OCI-LY7 (cell line): ENCODE results near the gene SEPTIN10. TPM values are rescaled to one million over a fixed set of nuclear protein-coding genes. Genes with fewer than 3 reads are reported as not detected.

Experiments
- BruUV-seq: library from RNA; stranded (reverse); fragments of 400-500 nt; replicated peaks from 2 replicates; lab custom pipeline; 2021; lab: Mats Ljungman, UMichigan
- CTCF ChIA-PET: fragments of 300-600 bp; sonication (Branson Sonifier 250); formaldehyde crosslinking; loops from one replicate; lab custom pipeline; 2022; ENCODE audit warnings: antibody characterized with exemption; ENCODE audit not compliant: unreplicated experiment; lab: Charles Lee
- POLR2A ChIA-PET: fragments of 300-600 bp; sonication (Branson Sonifier 250); formaldehyde crosslinking; loops from one replicate; lab custom pipeline; 2022; ENCODE audit warnings: antibody characterized with exemption; lab: Charles Lee
- DNase-seq: peaks from one replicate; pipeline ENCODE4 v3.0.0-alpha.2; 2015; ENCODE audit warnings: low spot score
- H2AFZ ChIP-seq: fragments of 200-600 bp; sonication (generic), shearing (Covaris generic); 2 replicates; pipeline ENCODE4 v1.6.1; 2014; ENCODE audit warnings: mild to moderate bottlenecking, antibody characterized with exemption, low read length, moderate library complexity
- H3K27ac ChIP-seq: fragments of 200-600 bp; sonication (generic); 2 replicates; pipeline ENCODE4 v1.5.1; 2014; ENCODE audit warnings: mixed run types, low read depth, mild to moderate bottlenecking, moderate library complexity, low read length, inconsistent platforms; ENCODE audit not compliant: poor library complexity, severe bottlenecking
- H3K36me3 ChIP-seq: fragments of 200-600 bp; sonication (generic); 2 replicates; pipeline ENCODE4 v1.6.1; 2014; ENCODE audit warnings: mild to moderate bottlenecking, antibody characterized with exemption, low read length, moderate library complexity, mixed read lengths; ENCODE audit not compliant: insufficient read depth
- H3K4me1 ChIP-seq: fragments of 200-600 bp; sonication (generic); 2 replicates; pipeline ENCODE4 v1.5.1; 2014; ENCODE audit warnings: mild to moderate bottlenecking, low read length; ENCODE audit not compliant: insufficient read depth, poor library complexity, severe bottlenecking
- H3K4me2 ChIP-seq: fragments of 200-600 bp; sonication (generic); 2 replicates; pipeline ENCODE4 v1.6.1; 2014; ENCODE audit warnings: mild to moderate bottlenecking, low read length
- H3K4me3 ChIP-seq: fragments of 200-600 bp; sonication (generic); 2 replicates; pipeline ENCODE4 v1.5.1; 2014; ENCODE audit warnings: mild to moderate bottlenecking, low read depth, low read length; ENCODE audit not compliant: poor library complexity, severe bottlenecking
- H3K79me2 ChIP-seq: fragments of 200-600 bp; sonication (generic); 2 replicates; pipeline ENCODE4 v1.6.1; 2016; ENCODE audit warnings: low read depth, mild to moderate bottlenecking, low read length, moderate library complexity, mixed read lengths; ENCODE audit not compliant: insufficient read depth
- H3K9me2 ChIP-seq: fragments of 200-600 bp; sonication (generic); 2 replicates; pipeline ENCODE4 v1.6.1; 2016; ENCODE audit warnings: mild to moderate bottlenecking, low read length, mixed read lengths; ENCODE audit not compliant: insufficient read depth
- H3K9me3 ChIP-seq: fragments of 200-600 bp; sonication (generic); 2 replicates; pipeline ENCODE4 v1.6.1; 2014; ENCODE audit warnings: mild to moderate bottlenecking, mixed run types, low read length, mixed read lengths
- H4K20me1 ChIP-seq: fragments of 200-600 bp; sonication (generic); 2 replicates; pipeline ENCODE4 v1.6.1; 2014; ENCODE audit warnings: mild to moderate bottlenecking, antibody characterized with exemption, low read length, moderate library complexity, mixed read lengths; ENCODE audit not compliant: insufficient read depth
- CTCF ChIP-seq: fragments of 200-600 bp; sonication (generic); conservative IDR thresholded peaks from 2 replicates; pipeline ENCODE4 v1.5.1; 2014; ENCODE audit warnings: mild to moderate bottlenecking, antibody characterized with exemption, low read length, moderate library complexity, mixed read lengths
- EZH2phosphoT487 ChIP-seq: fragments of 200-600 bp; sonication (generic); IDR thresholded peaks from 2 replicates; pipeline ENCODE4 v1.6.1; 2018; ENCODE audit warnings: low read depth, borderline replicate concordance, mild to moderate bottlenecking, mixed run types, antibody characterized with exemption, low read length, moderate library complexity, mixed read lengths
- intact Hi-C: fragments of 100-400 bp; cut with micrococcal nuclease; formaldehyde crosslinking; loops from one replicate; pipeline ENCODE4 v1.10.0; 2022; ENCODE audit not compliant: unreplicated experiment
- total RNA-seq, 2 experiments: library from RNA; depleted of rRNA in 1 of 2; stranded (reverse); fragments of >200 nt in 1 of 2; shearing (Covaris generic) in 1 of 2; gene quantifications; 2 replicates each; pipeline ENCODE4 v1.2.3, GENCODE V29; 2014 to 2022

SEPTIN10 gene
- total RNA-seq, 2 experiments from 2014 or later = not detected

GRCh38 chr2:109562421-109562820, 51.3 kb downstream of the SEPTIN10 start:
- Histone ChIP-seq H3K27ac (no peak overlapping the region), H3K9me3 (no peaks in the 10 kb centered on the region), H3K79me2 (no peaks in the 10 kb centered on the region), H2AFZ (no peak overlapping the region), H3K36me3 (no peaks in the 10 kb centered on the region), H3K9me2 (no peaks in the 10 kb centered on the region), H3K4me1 (no peaks in the 10 kb centered on the region), H3K4me2 (no peak overlapping the region), H3K4me3 (no peak overlapping the region), H4K20me1 (no peaks in the 10 kb centered on the region)
- POLR2A ChIA-PET = no interaction called here
- TF ChIP-seq CTCF = no peak
- no peak for TF ChIP-seq EZH2phosphoT487
- BruUV-seq = no TSS peak
- intact Hi-C loops = no loop called here
- CTCF ChIA-PET = no interaction called here
- no peak for DNase-seq

GRCh38 chr2:109560265-109560664, 53.5 kb downstream of the SEPTIN10 start:
- no peak overlapping the region for H2AFZ ChIP-seq
- no peaks in the 10 kb centered on the region for H3K79me2 ChIP-seq
- H4K20me1 ChIP-seq = no peaks in the 10 kb centered on the region
- H3K4me2 ChIP-seq = no peak overlapping the region
- no peaks in the 10 kb centered on the region for H3K9me3 ChIP-seq
- no peaks in the 10 kb centered on the region for H3K4me1 ChIP-seq
- H3K27ac ChIP-seq = no peak overlapping the region
- H3K4me3 ChIP-seq = no peak overlapping the region
- DNase-seq = no peak
- no peaks in the 10 kb centered on the region for H3K36me3 ChIP-seq
- CTCF ChIA-PET = no interaction called here
- H3K9me2 ChIP-seq = no peaks in the 10 kb centered on the region
- no peak for TF ChIP-seq EZH2phosphoT487
- no peak for TF ChIP-seq CTCF
- intact Hi-C loops = no loop called here
- BruUV-seq = no TSS peak
- POLR2A ChIA-PET = no interaction called here

- Histone ChIP-seq H3K27ac (no peak overlapping the region), H3K4me2 (no peak overlapping the region), H3K36me3 (no peaks in the 10 kb centered on the region), H3K9me3 (no peaks in the 10 kb centered on the region), H3K9me2 (no peaks in the 10 kb centered on the region), H3K4me3 (no peak overlapping the region), H4K20me1 (no peaks in the 10 kb centered on the region), H2AFZ (no peak overlapping the region), H3K79me2 (no peaks in the 10 kb centered on the region), H3K4me1 (no peaks in the 10 kb centered on the region)
- intact Hi-C loops = no loop called here
- no peak for DNase-seq
- TF ChIP-seq CTCF = no peak
- ChIA-PET CTCF (no interaction called here), POLR2A (no interaction called here)
- BruUV-seq = no TSS peak
These were observed 55.5 kb downstream of the SEPTIN10 start for GRCh38 chr2:109558076-109558882.
